ENCODE measurements around the gene CCP110. TPM values are rescaled to one million over a fixed set of nuclear protein-coding genes. Genes with fewer than 3 reads are reported as not detected.

Gene CCP110
- total RNA-seq, 2 donors from 2014 or later = 8.2 to 11.1 TPM

DNA sequence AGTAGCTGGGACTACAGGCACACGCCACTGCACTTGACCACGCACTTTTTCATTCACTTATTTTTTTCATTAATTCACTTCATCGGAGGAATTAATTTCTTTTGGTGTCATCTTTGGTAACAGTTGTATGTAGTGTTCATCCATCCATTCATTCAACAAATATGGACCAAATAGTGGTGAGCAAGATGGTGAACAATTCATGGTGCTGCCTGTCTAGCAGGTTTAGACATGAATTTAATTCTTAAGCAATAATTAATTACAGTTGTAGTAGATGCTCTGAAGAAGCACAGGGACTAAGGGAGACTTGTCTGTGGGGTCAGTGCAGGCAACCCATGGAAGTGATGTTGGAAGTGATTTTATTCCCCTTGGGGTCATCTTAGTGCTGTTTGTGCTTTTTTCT is 24.3 kb upstream of the CCP110 start:
- no peaks in the 10 kb centered on the region for H3K4me1 ChIP-seq
- no peak overlapping the region for H3K9ac ChIP-seq (ENCODE audit: low read depth in 2 of 2, low read length in 2 of 2)
- H3K4me3 ChIP-seq = no peak overlapping the region
- H3K27ac ChIP-seq = no peak overlapping the region
- H3K27me3 ChIP-seq = no peaks in the 10 kb centered on the region
- intact Hi-C loops (cut with DNase I) = no loop called here
- H3K36me3 ChIP-seq = peaks cover 22% of the 10 kb centered on the region
- H3K9me3 ChIP-seq = no peaks in the 10 kb centered on the region
- DNase-seq = no peak
- TF ChIP-seq, protein P1, sequence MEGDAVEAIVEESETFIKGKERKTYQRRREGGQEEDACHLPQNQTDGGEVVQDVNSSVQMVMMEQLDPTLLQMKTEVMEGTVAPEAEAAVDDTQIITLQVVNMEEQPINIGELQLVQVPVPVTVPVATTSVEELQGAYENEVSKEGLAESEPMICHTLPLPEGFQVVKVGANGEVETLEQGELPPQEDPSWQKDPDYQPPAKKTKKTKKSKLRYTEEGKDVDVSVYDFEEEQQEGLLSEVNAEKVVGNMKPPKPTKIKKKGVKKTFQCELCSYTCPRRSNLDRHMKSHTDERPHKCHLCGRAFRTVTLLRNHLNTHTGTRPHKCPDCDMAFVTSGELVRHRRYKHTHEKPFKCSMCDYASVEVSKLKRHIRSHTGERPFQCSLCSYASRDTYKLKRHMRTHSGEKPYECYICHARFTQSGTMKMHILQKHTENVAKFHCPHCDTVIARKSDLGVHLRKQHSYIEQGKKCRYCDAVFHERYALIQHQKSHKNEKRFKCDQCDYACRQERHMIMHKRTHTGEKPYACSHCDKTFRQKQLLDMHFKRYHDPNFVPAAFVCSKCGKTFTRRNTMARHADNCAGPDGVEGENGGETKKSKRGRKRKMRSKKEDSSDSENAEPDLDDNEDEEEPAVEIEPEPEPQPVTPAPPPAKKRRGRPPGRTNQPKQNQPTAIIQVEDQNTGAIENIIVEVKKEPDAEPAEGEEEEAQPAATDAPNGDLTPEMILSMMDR (IDR thresholded peaks at IDR 0.05) = no peak

DNA sequence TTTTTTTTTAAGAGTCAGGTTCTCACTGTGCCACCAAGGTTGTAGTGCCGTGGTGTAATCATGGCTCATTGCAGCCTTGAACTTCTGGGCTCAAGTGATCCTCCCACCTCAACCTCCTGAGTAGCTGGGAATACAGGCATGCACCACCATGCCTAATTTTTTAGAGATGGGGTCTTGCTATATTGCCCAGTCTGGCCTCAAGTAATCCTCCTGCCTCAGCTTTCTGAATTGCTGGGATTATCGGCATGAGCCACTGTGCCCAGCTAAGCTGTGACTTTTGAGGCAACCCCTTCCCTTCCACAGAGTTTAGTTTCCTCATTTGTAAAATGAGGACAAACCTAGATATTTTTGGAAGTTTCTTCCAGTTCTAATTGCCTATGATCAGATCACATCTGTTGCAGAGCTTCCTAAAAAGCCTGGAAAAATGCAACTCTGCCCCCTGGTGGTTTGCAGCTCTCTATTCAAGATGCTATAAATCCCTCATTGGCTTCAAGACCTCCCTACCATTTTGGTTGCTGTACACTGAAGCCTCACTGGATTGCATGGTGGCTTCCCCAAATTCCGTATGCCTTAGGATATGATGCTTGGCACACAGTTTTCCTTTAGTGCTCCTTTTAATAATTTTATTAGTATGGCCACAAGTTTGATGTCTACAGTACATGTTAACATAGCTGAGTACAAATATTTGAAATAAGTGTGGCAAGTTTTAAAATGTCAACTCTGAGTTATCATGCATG is 21.2 kb upstream of the CCP110 start:
- Histone ChIP-seq H3K4me1 (no peaks in the 10 kb centered on the region), H3K9ac (ENCODE audit: low read depth in 2 of 2, low read length in 2 of 2) (no peak overlapping the region), H3K9me3 (no peaks in the 10 kb centered on the region), H3K27me3 (no peaks in the 10 kb centered on the region), H3K36me3 (peaks cover 26% of the 10 kb centered on the region), H3K27ac (no peak overlapping the region), H3K4me3 (no peak overlapping the region)
- intact Hi-C loops (cut with DNase I) = loop anchor here (5.0 to 10.0 kb wide), 2 partner anchors 115 to 418 kb away; no protein-coding TSS in a partner anchor
- DNase-seq = peak; percentile 84
- TF ChIP-seq, protein P1 (IDR thresholded peaks at IDR 0.05) = peak; percentile 61

DNA sequence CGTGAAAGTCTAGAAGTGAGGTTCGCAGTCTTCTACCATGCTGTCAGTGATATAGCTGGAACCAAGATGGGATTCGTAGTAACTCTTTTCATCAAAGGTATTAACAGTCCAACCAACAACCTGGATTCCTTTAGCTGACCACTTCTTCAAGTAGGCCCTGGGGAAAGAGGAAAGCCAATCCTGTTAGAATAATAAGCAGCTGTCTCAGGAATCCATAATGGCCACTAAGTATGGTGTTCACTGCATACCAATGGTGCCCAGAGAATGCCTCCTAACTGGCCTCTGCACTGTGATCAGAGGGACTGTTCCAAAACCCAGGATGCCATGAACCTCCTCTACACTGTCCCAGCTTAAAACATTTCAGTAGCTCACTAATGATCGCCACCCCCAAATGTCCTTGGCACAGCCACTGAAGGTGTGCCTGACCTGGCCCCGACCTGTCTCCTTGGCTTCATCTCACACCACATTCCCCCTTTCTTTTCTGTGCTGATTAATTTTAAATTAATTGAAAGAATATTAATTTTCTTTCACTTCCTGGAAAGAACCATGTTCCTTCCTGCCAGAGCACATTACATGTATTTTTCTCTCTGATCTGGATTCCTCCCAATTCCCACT is 20.2 kb upstream of the CCP110 start:
- no peaks in the 10 kb centered on the region for H3K4me1 ChIP-seq
- intact Hi-C loops (cut with DNase I) = loop anchor here (5.0 to 10.0 kb wide), 2 partner anchors 116 to 419 kb away; no protein-coding TSS in a partner anchor
- no peak overlapping the region for H3K4me3 ChIP-seq
- TF ChIP-seq, protein P1 (IDR thresholded peaks at IDR 0.05) = no peak
- H3K9ac ChIP-seq (ENCODE audit: low read depth in 2 of 2, low read length in 2 of 2) = no peak overlapping the region
- H3K36me3 ChIP-seq = peaks cover 26% of the 10 kb centered on the region
- H3K9me3 ChIP-seq = no peaks in the 10 kb centered on the region
- no peak for DNase-seq
- H3K27me3 ChIP-seq = no peaks in the 10 kb centered on the region
- no peak overlapping the region for H3K27ac ChIP-seq

DNA sequence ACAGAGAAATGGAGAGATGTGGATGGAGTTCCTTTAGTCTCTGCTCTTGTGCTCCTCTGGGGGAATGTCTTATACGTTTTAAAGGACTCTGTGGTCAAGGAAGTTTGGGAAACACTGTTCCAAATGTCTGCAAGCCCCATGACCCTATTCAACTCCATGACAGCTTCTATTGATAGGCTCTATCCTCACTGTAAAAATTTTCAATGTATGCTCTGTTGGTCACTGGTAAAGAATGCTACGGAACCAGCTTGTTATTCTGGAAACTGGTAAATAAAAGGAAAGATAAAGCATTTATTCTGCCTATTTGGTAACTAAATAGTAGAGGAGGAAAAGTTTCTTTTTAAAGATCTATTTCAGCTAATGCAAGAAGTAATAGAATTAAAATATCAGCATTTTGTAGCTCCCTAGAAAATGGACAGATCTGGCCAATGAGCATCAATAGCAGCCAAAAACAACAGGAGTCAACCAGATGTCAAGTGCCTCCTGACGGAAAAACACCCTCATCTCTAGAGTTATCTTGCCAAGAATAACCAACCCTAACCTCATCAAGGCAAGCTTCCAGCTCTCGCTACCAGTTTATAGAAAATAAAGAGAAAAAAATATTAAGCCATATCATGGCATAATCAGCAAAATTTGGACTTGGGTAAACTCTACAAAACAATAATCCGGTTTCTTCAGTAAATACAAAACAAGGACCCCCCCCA is 18.0 kb upstream of the CCP110 start:
- Histone ChIP-seq H3K9ac (ENCODE audit: low read depth in 2 of 2, low read length in 2 of 2) (no peak overlapping the region), H3K36me3 (peaks cover 26% of the 10 kb centered on the region), H3K9me3 (no peaks in the 10 kb centered on the region), H3K4me3 (no peak overlapping the region), H3K4me1 (no peaks in the 10 kb centered on the region), H3K27ac (no peak overlapping the region), H3K27me3 (no peaks in the 10 kb centered on the region)
- no peak for DNase-seq
- intact Hi-C loops (cut with DNase I) = loop anchor here (10.0 kb wide), 1 partner anchor 421 kb away; no protein-coding TSS in a partner anchor
- TF ChIP-seq, protein P1 (IDR thresholded peaks at IDR 0.05) = no peak

DNA sequence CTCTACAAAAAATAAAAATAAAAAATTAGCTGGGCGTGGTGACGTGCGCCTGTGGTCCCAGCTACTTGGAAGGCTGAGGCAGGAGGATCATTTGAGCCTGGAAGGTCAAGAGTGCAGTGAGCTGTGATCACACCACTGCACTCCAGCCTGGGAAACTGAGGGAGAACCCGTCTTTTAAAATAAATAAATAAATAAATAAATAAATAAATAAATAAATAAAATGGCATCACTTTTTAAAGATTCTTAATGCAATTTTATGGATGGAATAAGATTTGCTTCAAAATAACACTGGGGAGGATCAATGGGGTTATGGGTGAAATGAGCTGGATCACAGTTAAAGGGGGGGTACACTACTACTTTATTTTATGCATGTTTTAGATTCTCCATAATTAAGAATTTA is 16.8 kb upstream of the CCP110 start:
- TF ChIP-seq, protein P1 (IDR thresholded peaks at IDR 0.05) = no peak
- no peaks in the 10 kb centered on the region for H3K4me1 ChIP-seq
- H3K9ac ChIP-seq (ENCODE audit: low read depth in 2 of 2, low read length in 2 of 2) = no peak overlapping the region
- peaks cover 17% of the 10 kb centered on the region for H3K36me3 ChIP-seq
- no peaks in the 10 kb centered on the region for H3K27me3 ChIP-seq
- DNase-seq = no peak
- H3K9me3 ChIP-seq = no peaks in the 10 kb centered on the region
- H3K4me3 ChIP-seq = no peak overlapping the region
- intact Hi-C loops (cut with DNase I) = loop anchor here (10.0 kb wide), 1 partner anchor 422 kb away; no protein-coding TSS in a partner anchor
- H3K27ac ChIP-seq = no peak overlapping the region
